ENCODE measurements around the gene ATP1B4.

GRCh38 chrX:120408168-120408567, 46.3 kb downstream of the ATP1B4 start:
- TF ChIP-seq CTCF (IDR thresholded peaks at IDR 0.05; ENCODE audit: low read depth, low read length, poor library complexity, severe bottlenecking) (no peak), EZH2phosphoT487 (IDR thresholded peaks at IDR 0.05; ENCODE audit: borderline replicate concordance, low read length) (no peak)

Measured in DOHH2 (cell line).